HG02759 (cell line): ENCODE data around the gene CEACAM19.

Experiments
- ATAC-seq: cut with Tn5 transposase; IDR thresholded peaks from one replicate; pipeline ENCODE4 v1.9.1; 2021; ENCODE audit warnings: mild to moderate bottlenecking, moderate library complexity; ENCODE audit not compliant: unreplicated experiment

CEACAM19 gene

GRCh38 chr19:44644402-44645016 is 26.8 kb upstream of the CEACAM19 start:
- no peak for ATAC-seq

GRCh38 chr19:44645407-44646048 is 25.8 kb upstream of the CEACAM19 start:
- no peak for ATAC-seq

GRCh38 chr19:44646049-44646416 is 25.2 kb upstream of the CEACAM19 start:
- no peak for ATAC-seq

GRCh38 chr19:44647144-44647543 is 24.1 kb upstream of the CEACAM19 start:
- ATAC-seq = no peak

- no peak for ATAC-seq
These were observed 22.5 kb upstream of the CEACAM19 start for GRCh38 chr19:44648631-44649251.

- ATAC-seq = no peak
These were observed 21.6 kb upstream of the CEACAM19 start for GRCh38 chr19:44649578-44650145.

GRCh38 chr19:44653343-44653742 is 17.9 kb upstream of the CEACAM19 start:
- ATAC-seq = no peak

GRCh38 chr19:44653977-44654774 is 17.1 kb upstream of the CEACAM19 start:
- peak; percentile 87 for ATAC-seq

GRCh38 chr19:44657211-44657921 is 13.9 kb upstream of the CEACAM19 start:
- ATAC-seq = peak; percentile 45

- ATAC-seq = no peak
These were observed 13.1 kb upstream of the CEACAM19 start for GRCh38 chr19:44658069-44658733.

- ATAC-seq = no peak
These were observed 11.2 kb upstream of the CEACAM19 start for GRCh38 chr19:44660081-44660480.

- ATAC-seq = no peak
These were observed 10.1 kb upstream of the CEACAM19 start for GRCh38 chr19:44661205-44661604.

GRCh38 chr19:44661904-44662303 is 9.4 kb upstream of the CEACAM19 start:
- ATAC-seq = no peak

- no peak for ATAC-seq
These were observed 8.4 kb upstream of the CEACAM19 start for GRCh38 chr19:44662691-44663385.

GRCh38 chr19:44663996-44664395 is 7.3 kb upstream of the CEACAM19 start:
- ATAC-seq = no peak

- no peak for ATAC-seq
These were observed 6.3 kb upstream of the CEACAM19 start for GRCh38 chr19:44664976-44665375.

GRCh38 chr19:44666852-44667556 is 4.3 kb upstream of the CEACAM19 start:
- no peak for ATAC-seq

GRCh38 chr19:44668985-44669764 is 2.1 kb upstream of the CEACAM19 start:
- no peak for ATAC-seq
